ENCODE results near the gene CERCAM.

The CERCAM gene

GRCh38 chr9:128431207-128431606 is 10.6 kb downstream of the CERCAM start:
- no peak overlapping the region for H2AFZ ChIP-seq (ENCODE audit: low read length)
- TF ChIP-seq CTCF (IDR thresholded peaks at IDR 0.05; ENCODE audit: low read length), result no peak
- no peak overlapping the region for H3K4me2 ChIP-seq (ENCODE audit: low read depth, low read length)
- no peak for DNase-seq
- no peak overlapping the region for H3K9ac ChIP-seq (ENCODE audit: low read length)
- no peaks in the 10 kb centered on the region for H3F3A ChIP-seq (ENCODE audit: insufficient read depth, low read length)
- no peaks in the 10 kb centered on the region for H3K79me2 ChIP-seq (ENCODE audit: low read length)
- no peaks in the 10 kb centered on the region for H3K9me3 ChIP-seq (replicated peaks; ENCODE audit: insufficient read depth, low read length)
- H4K20me1 ChIP-seq (ENCODE audit: insufficient read depth, low read length), result no peaks in the 10 kb centered on the region
- no peaks in the 10 kb centered on the region for H3K36me3 ChIP-seq (replicated peaks; ENCODE audit: insufficient read depth, low read length)
- no peak overlapping the region for H3K27ac ChIP-seq (ENCODE audit: low read length)
- H3K4me1 ChIP-seq (ENCODE audit: low read length), result no peaks in the 10 kb centered on the region
- H3K27me3 ChIP-seq (replicated peaks; ENCODE audit: insufficient read depth, low read length), result peaks cover 6% of the 10 kb centered on the region; the same call in 1 of the 2 replicates
- no peaks in the 10 kb centered on the region for H3K9me2 ChIP-seq (replicated peaks; ENCODE audit: insufficient read depth, low read length)
- H3K4me3 ChIP-seq (ENCODE audit: low read length), result no peak overlapping the region

GRCh38 chr9:128434340-128434739 is 13.7 kb downstream of the CERCAM start:
- TF ChIP-seq EZH2 (optimal IDR thresholded peaks at IDR 0.05; ENCODE audit: low read depth, low read length), result no peak
- no peak for TF ChIP-seq CTCF (IDR thresholded peaks at IDR 0.05; ENCODE audit: low read length)
- no peak for TF ChIP-seq EZH2phosphoT487 (IDR thresholded peaks at IDR 0.05; ENCODE audit: low read length)
- no peaks in the 10 kb centered on the region for H3K36me3 ChIP-seq (replicated peaks; ENCODE audit: insufficient read depth, low read length)
- H3K4me3 ChIP-seq (ENCODE audit: low read length), result no peak overlapping the region
- no peaks in the 10 kb centered on the region for H3F3A ChIP-seq (ENCODE audit: insufficient read depth, low read length)
- no peaks in the 10 kb centered on the region for H3K4me1 ChIP-seq (ENCODE audit: low read length)
- H3K27me3 ChIP-seq (replicated peaks; ENCODE audit: insufficient read depth, low read length), result peaks cover 6% of the 10 kb centered on the region; the same call in 1 of the 2 replicates
- no peaks in the 10 kb centered on the region for H4K20me1 ChIP-seq (ENCODE audit: insufficient read depth, low read length)
- no peaks in the 10 kb centered on the region for H3K9me2 ChIP-seq (replicated peaks; ENCODE audit: insufficient read depth, low read length)
- H3K79me2 ChIP-seq (ENCODE audit: low read length), result no peaks in the 10 kb centered on the region
- no peak overlapping the region for H3K4me2 ChIP-seq (ENCODE audit: low read depth, low read length)
- no peak overlapping the region for H2AFZ ChIP-seq (ENCODE audit: low read length)
- no peak overlapping the region for H3K27ac ChIP-seq (ENCODE audit: low read length)
- no peak for DNase-seq
- H3K9me3 ChIP-seq (replicated peaks; ENCODE audit: insufficient read depth, low read length), result no peaks in the 10 kb centered on the region
- no peak overlapping the region for H3K9ac ChIP-seq (ENCODE audit: low read length)

DNA sequence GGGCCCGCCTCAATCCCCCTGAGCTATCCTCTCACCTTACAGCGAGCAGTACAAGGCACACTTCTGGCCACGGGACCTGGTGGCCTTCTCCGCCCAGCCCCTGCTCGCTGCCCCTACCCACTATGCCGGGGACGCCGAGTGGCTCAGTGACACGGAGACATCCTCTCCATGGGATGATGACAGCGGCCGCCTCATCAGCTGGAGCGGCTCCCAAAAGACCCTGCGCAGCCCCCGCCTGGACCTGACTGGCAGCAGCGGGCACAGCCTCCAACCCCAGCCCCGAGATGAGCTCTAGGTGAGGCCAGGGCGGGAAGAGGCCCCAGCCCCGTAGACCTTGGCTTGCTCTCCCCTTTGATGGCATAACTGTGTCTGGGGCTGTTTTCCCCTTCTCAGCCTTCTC is 15.0 kb downstream of the CERCAM start:
- Histone ChIP-seq H3K4me1 (ENCODE audit: low read length) (no peaks in the 10 kb centered on the region), H3K27me3 (replicated peaks; ENCODE audit: insufficient read depth, low read length) (peaks cover 6% of the 10 kb centered on the region; the same call in 1 of the 2 replicates), H3K36me3 (replicated peaks; ENCODE audit: insufficient read depth, low read length) (no peaks in the 10 kb centered on the region), H3K9me2 (replicated peaks; ENCODE audit: insufficient read depth, low read length) (no peaks in the 10 kb centered on the region), H3K4me2 (ENCODE audit: low read depth, low read length) (no peak overlapping the region), H2AFZ (ENCODE audit: low read length) (no peak overlapping the region), H3K27ac (ENCODE audit: low read length) (no peak overlapping the region), H3K9ac (ENCODE audit: low read length) (no peak overlapping the region), H3K9me3 (replicated peaks; ENCODE audit: insufficient read depth, low read length) (no peaks in the 10 kb centered on the region), H3K79me2 (ENCODE audit: low read length) (no peaks in the 10 kb centered on the region), H3F3A (ENCODE audit: insufficient read depth, low read length) (no peaks in the 10 kb centered on the region), H4K20me1 (ENCODE audit: insufficient read depth, low read length) (no peaks in the 10 kb centered on the region), H3K4me3 (ENCODE audit: low read length) (no peak overlapping the region)
- DNase-seq, result no peak
- TF ChIP-seq EZH2phosphoT487 (IDR thresholded peaks at IDR 0.05; ENCODE audit: low read length) (no peak), CTCF (IDR thresholded peaks at IDR 0.05; ENCODE audit: low read length) (no peak), EZH2 (optimal IDR thresholded peaks at IDR 0.05; ENCODE audit: low read depth, low read length) (no peak)

Data from MM.1S (cell line).